Parathyroid adenoma (tissue), 2 donors: ENCODE data around the gene DNAJC6.

Experiments used
- H2AFZ ChIP-seq: fragments of 300-600 bp; sonication (generic); one replicate; pipeline ENCODE4 v1.7.0; 2017; ENCODE audit warnings: antibody characterized with exemption, mild to moderate bottlenecking
- H3K27ac ChIP-seq: fragments of 300-600 bp; sonication (generic); one replicate; pipeline ENCODE4 v1.7.0; 2017
- H3K27me3 ChIP-seq: fragments of 300-600 bp; sonication (generic); one replicate; pipeline ENCODE4 v1.7.0; 2017; ENCODE audit warnings: low read length; ENCODE audit not compliant: control insufficient read depth, insufficient read depth
- H3K36me3 ChIP-seq: fragments of 300-600 bp; sonication (generic); one replicate; pipeline ENCODE4 v1.7.0; 2017; ENCODE audit warnings: low read length; ENCODE audit not compliant: control insufficient read depth, insufficient read depth
- H3K4me1 ChIP-seq: fragments of 300-600 bp; sonication (generic); one replicate; pipeline ENCODE4 v1.7.0; 2017; ENCODE audit warnings: control low read depth
- H3K4me2 ChIP-seq: fragments of 300-600 bp; sonication (generic); one replicate; pipeline ENCODE4 v1.7.0; 2017; ENCODE audit warnings: low read length
- H3K4me3 ChIP-seq: fragments of 300-600 bp; sonication (generic); one replicate; pipeline ENCODE4 v1.7.0; 2017; ENCODE audit warnings: low read depth, low read length
- H3K79me2 ChIP-seq: fragments of 300-600 bp; sonication (generic); one replicate; pipeline ENCODE4 v1.7.0; 2017; ENCODE audit warnings: control low read depth
- H3K9ac ChIP-seq: fragments of 300-600 bp; sonication (generic); one replicate; pipeline ENCODE4 v1.7.0; 2017; ENCODE audit warnings: mild to moderate bottlenecking
- H3K9me3 ChIP-seq: fragments of 300-600 bp; sonication (generic); one replicate; pipeline ENCODE4 v1.7.0; 2017; ENCODE audit warnings: low read length; ENCODE audit not compliant: control insufficient read depth
- CTCF ChIP-seq: fragments of 300-600 bp; sonication (generic); IDR thresholded peaks from one replicate; pipeline ENCODE4 v1.7.0; 2017; ENCODE audit warnings: antibody characterized with exemption, mild to moderate bottlenecking
- donor health status: primary hyperparathyroidism.

DNAJC6 gene

DNA sequence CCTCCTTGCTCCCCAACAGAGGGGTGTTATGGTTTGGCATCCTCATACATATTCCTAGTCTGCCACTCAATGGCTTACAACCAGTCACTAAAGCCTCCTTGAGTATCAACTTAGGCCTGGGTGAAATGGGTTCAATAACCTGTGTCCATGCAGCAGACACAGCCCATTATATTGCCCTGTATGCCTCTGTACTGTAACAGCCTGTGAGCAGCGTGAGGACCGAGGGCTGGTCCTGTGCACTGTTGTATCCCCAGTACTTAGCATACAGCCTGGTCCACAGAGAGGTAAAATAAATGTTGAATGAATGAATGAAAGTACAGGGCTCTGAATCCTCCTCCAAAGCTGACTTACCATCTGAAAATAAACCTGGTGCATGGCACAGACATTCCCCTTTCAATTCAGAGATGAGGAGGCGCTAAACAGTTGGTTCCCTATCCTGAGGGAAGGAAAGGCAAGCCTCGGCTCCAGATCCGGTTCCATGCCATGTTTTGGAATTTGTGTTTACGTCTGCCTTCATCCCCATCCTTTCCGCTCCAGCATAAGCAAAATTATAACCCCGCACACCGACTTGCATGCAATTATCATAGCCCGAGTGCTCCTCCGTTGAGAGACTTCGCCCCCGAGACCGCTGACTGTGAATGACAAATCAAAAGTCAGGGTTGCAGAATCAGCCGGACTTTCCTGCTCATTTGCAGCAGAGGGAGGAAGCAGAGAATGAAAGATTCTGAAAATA is 45.0 kb upstream of the DNAJC6 start:
- no peak overlapping the region for H2AFZ ChIP-seq
- no peaks in the 10 kb centered on the region for H3K36me3 ChIP-seq
- peaks cover 3% of the 10 kb centered on the region for H3K27me3 ChIP-seq
- no peaks in the 10 kb centered on the region for H3K79me2 ChIP-seq
- no peak for TF ChIP-seq CTCF
- H3K4me3 ChIP-seq: no peak overlapping the region
- no peak overlapping the region for H3K4me2 ChIP-seq
- H3K9ac ChIP-seq: no peak overlapping the region
- H3K4me1 ChIP-seq: no peaks in the 10 kb centered on the region
- H3K9me3 ChIP-seq: no peaks in the 10 kb centered on the region
- H3K27ac ChIP-seq: no peak overlapping the region

DNA sequence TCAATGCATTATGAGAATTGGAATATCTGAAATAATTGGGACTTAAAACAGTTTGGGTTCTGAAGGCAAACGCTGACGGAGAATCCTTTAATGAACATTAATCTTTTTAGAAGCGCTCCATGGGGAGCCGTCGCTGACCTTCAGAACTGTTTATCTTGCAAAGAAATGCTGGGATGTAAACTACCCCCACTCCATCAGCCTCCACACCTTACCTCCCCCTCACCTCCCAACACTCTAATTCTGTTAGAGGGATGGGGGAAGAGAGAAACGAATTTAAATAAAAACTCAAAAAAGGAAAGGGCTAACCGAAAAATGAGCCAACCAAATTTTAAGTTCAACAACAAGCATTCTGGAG is 44.1 kb upstream of the DNAJC6 start:
- Histone ChIP-seq H3K4me2 (peak overlapping the region; percentile 11), H3K4me3 (no peak overlapping the region), H3K79me2 (no peaks in the 10 kb centered on the region), H3K36me3 (no peaks in the 10 kb centered on the region), H2AFZ (peak overlapping the region; percentile 84), H3K4me1 (no peaks in the 10 kb centered on the region), H3K27ac (no peak overlapping the region), H3K27me3 (peaks cover 3% of the 10 kb centered on the region), H3K9ac (no peak overlapping the region), H3K9me3 (no peaks in the 10 kb centered on the region)
- no peak for TF ChIP-seq CTCF

GRCh38 chr1:65265651-65266351 is 43.5 kb upstream of the DNAJC6 start:
- Histone ChIP-seq H3K4me2 (peak overlapping the region; percentile 48), H3K27ac (no peak overlapping the region), H3K4me3 (no peak overlapping the region), H3K36me3 (no peaks in the 10 kb centered on the region), H3K27me3 (peaks cover 3% of the 10 kb centered on the region), H3K9me3 (no peaks in the 10 kb centered on the region), H3K79me2 (no peaks in the 10 kb centered on the region), H3K4me1 (no peaks in the 10 kb centered on the region), H3K9ac (peak overlapping the region; percentile 9), H2AFZ (peak overlapping the region; percentile 84)
- no peak for TF ChIP-seq CTCF

DNA sequence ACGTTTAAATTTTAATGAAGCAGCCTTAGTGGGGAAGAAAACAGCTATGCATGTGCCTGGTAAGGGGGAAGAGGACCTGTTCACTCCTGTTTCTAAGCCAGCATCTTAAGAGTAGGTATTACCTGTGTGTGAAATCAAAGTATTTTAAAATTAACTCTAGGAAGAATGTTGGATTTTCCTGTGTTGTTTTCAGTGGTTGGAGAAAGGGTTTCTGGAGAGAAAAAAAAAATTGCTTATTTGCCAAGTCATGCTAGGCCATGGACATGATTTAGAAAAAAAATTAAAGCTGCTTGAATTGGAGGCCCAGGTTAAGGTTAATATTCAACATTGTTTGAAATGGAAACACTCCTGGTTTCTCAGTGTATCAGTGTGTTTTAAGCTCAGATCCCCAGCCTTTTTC is 42.9 kb upstream of the DNAJC6 start:
- no peak for TF ChIP-seq CTCF
- no peaks in the 10 kb centered on the region for H3K36me3 ChIP-seq
- H3K4me3 ChIP-seq: no peak overlapping the region
- no peak overlapping the region for H3K9ac ChIP-seq
- H3K79me2 ChIP-seq: no peaks in the 10 kb centered on the region
- H3K9me3 ChIP-seq: no peaks in the 10 kb centered on the region
- H3K4me2 ChIP-seq: no peak overlapping the region
- peaks cover 3% of the 10 kb centered on the region for H3K27me3 ChIP-seq
- H3K27ac ChIP-seq: no peak overlapping the region
- no peaks in the 10 kb centered on the region for H3K4me1 ChIP-seq
- H2AFZ ChIP-seq: peak overlapping the region; percentile 84
